IPS-15b (cell line): Measurements from ENCODE around the gene EOLA1.
"Not testable (repeated sequence)": the region's sequence is repeated elsewhere in the genome, so short reads cannot be mapped to it uniquely, and the experiment has no call there.

Experiments used
- H3K27me3 ChIP-seq: one replicate; pipeline ENCODE4 v1.6.1; 2013; ENCODE audit warnings: low read length; ENCODE audit not compliant: control insufficient read depth, insufficient read depth
- H3K36me3 ChIP-seq: one replicate; pipeline ENCODE4 v1.6.1; 2013; ENCODE audit warnings: low read length; ENCODE audit not compliant: control insufficient read depth, insufficient read depth
- H3K4me1 ChIP-seq: one replicate; pipeline ENCODE4 v1.6.1; 2013; ENCODE audit warnings: mild to moderate bottlenecking, low read length; ENCODE audit not compliant: control insufficient read depth, insufficient read depth
- H3K4me3 ChIP-seq: one replicate; pipeline ENCODE4 v1.5.1; 2013; ENCODE audit warnings: low read depth, low read length
- H3K9ac ChIP-seq: one replicate; pipeline ENCODE4 v1.6.1; 2013; ENCODE audit warnings: low read depth, mild to moderate bottlenecking, low read length
- H3K9me3 ChIP-seq: one replicate; pipeline ENCODE4 v1.6.1; 2013; ENCODE audit warnings: mild to moderate bottlenecking, low read length; ENCODE audit not compliant: control insufficient read depth, insufficient read depth

EOLA1 gene

DNA sequence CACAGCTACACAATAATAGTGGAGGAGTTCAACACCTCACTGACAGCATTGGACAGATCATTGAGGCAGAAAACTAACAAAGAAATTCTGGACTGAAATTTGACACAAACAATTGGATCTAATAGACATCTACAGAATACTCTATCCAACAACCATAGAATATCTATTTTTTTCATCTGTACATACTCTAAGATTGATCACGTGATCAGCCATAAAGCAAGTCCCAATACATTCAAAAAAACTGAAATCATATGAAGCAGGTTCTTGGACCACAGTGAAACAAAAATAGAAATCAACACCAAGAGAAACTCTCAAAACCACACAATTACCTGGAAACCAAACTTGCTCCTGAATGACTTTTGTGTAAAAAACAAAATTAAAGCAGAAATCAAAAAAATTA lies 23.5 kb upstream of the EOLA1 start:
- no peak overlapping the region for H3K9ac ChIP-seq
- H3K36me3 ChIP-seq: no peaks in the 10 kb centered on the region

DNA sequence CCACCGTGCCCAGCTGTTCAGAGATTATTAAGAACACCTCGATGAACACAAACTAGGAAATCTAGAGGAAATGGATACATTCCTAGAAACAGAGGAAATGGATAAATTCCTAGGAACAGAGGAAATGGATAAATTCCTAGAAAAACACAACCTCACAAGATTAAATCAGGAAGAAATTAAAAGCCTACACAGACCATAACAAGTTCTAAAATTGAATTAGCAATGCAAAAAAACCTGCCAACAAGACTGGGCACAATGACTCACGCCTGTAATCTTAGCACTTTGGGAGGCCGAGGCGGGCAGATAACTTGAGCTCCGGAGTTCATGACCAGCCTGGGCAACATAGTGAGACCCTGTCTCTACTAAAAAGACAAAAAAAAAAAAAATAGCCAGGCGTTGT lies 22.6 kb upstream of the EOLA1 start:
- no peaks in the 10 kb centered on the region for H3K36me3 ChIP-seq
- H3K9me3 ChIP-seq: no peaks in the 10 kb centered on the region
- no peak overlapping the region for H3K9ac ChIP-seq
- H3K4me3 ChIP-seq: no peak overlapping the region
- H3K27me3 ChIP-seq: no peaks in the 10 kb centered on the region
- H3K4me1 ChIP-seq: no peaks in the 10 kb centered on the region

More for the DNA sequence above, 23.5 kb upstream of the EOLA1 start:
- H3K4me3 ChIP-seq: no peak overlapping the region
- H3K9me3 ChIP-seq: no peaks in the 10 kb centered on the region
- H3K27me3 ChIP-seq: no peaks in the 10 kb centered on the region
- H3K4me1 ChIP-seq: no peaks in the 10 kb centered on the region

DNA sequence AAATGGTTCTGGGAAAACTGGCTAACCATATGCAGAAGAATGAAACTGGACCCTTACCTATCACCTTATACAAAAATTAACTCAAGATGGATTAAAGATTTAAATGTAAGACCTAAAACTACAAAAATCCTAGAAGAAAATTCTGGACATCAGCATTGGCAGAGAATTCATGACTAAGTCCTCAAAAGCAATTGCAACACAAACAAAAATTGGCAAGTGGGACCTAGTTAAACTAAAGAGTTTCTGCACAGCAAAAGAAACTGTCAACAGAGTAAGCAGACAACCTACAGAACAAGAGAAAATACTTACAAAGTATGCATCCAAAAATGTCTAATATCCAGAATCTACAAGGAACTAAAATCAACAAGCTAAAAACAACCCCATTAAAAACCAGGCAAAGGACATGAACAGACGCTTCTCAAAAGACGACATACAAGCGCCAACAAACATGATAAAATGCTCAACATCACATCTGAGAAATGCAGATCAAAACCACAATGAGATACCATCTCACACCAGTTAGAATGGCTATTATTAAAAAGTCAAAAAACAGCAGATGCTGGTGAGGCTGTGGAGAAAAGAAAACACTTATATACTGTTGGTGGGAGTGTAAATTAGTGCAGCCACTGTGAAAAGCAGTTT lies 20.1 kb upstream of the EOLA1 start:
- not testable (repeated sequence) for H3K4me3 ChIP-seq, H3K27me3 ChIP-seq, H3K4me1 ChIP-seq, H3K9ac ChIP-seq, H3K9me3 ChIP-seq, H3K36me3 ChIP-seq

DNA sequence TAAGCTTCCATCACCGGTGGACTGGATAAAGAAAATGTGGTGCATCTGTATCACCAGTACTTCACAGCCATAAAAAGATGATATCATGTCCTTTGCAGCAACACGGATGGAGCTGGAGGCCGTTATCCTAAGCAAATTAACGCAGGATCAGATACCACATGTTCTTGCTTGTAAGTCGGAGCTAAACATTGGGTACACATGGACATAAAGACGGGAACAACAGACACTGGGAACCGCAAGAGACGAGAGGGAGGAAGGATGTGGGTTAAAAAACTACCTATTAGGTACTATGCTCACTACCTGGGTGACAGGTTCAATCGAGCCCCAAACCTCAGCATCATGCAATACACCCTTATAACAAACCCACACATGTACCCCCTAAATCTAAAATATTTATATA lies 19.4 kb upstream of the EOLA1 start:
- no peaks in the 10 kb centered on the region for H3K27me3 ChIP-seq
- no peaks in the 10 kb centered on the region for H3K4me1 ChIP-seq
- no peak overlapping the region for H3K9ac ChIP-seq
- no peak overlapping the region for H3K4me3 ChIP-seq
- no peaks in the 10 kb centered on the region for H3K36me3 ChIP-seq
- H3K9me3 ChIP-seq: no peaks in the 10 kb centered on the region

DNA sequence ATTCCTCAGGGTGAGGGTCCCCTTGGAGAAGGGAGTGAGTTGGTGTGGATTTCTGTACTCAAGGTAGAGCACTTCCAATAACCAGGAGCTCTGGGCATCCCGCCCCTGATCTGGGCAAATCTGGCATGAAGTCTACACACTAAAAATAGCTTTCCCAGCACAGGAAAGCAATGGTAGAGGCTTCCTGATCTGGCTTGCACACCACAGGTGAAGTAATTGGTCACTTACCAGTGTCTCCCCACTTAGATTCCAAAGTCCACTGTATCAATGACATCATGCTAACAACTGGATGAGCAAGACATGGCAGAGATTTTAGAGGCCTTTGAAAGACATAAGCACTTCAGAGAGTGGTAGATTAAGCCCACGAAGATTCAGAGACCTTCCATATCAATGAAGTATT lies 17.9 kb upstream of the EOLA1 start:
- H3K4me3 ChIP-seq: no peak overlapping the region
- H3K4me1 ChIP-seq: no peaks in the 10 kb centered on the region
- no peaks in the 10 kb centered on the region for H3K27me3 ChIP-seq
- no peaks in the 10 kb centered on the region for H3K36me3 ChIP-seq
- H3K9me3 ChIP-seq: no peaks in the 10 kb centered on the region
- no peak overlapping the region for H3K9ac ChIP-seq

DNA sequence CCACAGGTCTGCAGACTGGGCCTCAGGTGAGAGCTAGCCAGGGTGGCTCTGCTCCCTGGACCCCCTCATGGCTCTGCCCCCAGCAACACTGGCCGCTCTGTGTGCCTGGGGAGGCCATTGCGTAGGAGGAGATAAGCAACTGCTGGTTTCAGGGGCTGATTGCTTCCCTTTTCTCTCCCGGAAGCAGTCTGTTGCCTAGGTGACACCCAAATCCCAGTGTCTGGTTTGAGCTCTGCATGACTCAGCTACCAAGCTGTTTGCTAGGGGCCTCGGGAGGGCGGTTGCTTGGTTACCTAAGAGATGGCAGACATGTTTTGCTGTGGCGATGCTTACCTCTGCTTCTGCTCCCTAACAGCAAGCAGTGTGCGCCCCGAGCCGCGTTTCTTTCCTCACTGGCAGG lies 15.4 kb upstream of the EOLA1 start:
- H3K9ac ChIP-seq, H3K4me3 ChIP-seq, H3K27me3 ChIP-seq, H3K36me3 ChIP-seq, H3K9me3 ChIP-seq, H3K4me1 ChIP-seq: not testable (repeated sequence)

DNA sequence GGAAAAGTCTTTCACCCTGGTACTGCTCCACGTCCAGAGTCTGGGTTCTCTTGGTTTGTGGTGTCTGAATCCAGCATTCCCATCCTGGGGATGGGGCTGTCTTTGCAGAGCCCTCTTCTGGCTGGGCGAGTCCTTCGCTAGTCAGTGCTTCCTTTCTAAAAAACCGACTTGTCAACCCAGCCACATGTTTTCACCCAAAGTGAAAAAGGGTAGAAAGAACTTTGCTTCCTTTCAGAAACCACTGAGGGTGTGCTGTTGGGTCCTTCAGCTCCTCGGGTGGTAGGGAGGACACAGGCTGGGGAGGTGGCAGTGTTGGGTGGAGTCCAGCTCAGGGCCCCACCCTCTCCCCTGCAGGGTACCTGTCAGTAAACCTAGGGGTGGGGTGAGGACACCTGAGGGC lies 14.9 kb upstream of the EOLA1 start:
- not testable (repeated sequence) for H3K9me3 ChIP-seq, H3K27me3 ChIP-seq, H3K4me3 ChIP-seq, H3K36me3 ChIP-seq, H3K9ac ChIP-seq, H3K4me1 ChIP-seq

DNA sequence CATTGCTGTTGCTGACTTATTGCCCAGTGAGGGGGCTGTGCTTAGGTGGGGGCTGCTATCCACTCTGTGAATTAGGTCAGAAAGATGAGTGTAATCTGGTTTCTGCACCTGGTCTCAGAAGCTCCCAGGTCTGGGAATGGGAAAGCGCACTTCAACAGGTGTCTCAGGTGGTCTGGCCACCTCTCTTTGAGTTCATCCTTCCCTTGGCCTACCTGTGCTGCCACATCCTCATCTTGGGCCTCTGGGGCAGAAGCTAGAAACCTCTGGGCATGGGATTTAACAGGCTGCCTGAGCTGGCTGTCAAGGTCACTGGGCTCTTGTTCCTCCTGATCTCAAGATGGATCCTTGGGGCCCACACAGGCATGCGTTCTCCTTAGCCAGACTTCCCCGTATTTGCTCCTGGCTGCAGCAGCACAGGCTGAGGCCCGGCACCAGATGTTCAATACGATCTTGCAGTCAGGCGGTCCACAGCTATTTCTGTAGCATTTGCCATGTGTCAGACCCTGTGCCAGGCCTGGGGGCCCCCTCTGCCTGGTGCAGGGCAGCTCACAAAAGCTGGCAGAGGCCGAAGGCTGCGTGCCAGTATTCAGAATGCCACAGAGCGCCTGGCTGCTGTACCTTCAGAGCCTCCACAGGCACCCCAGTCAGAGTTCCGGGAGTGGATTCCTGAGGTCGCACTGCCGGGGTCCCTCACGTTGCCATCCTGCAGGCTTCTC lies 14.3 kb upstream of the EOLA1 start:
- not testable (repeated sequence) for H3K4me1 ChIP-seq, H3K27me3 ChIP-seq, H3K9ac ChIP-seq, H3K9me3 ChIP-seq, H3K36me3 ChIP-seq, H3K4me3 ChIP-seq

DNA sequence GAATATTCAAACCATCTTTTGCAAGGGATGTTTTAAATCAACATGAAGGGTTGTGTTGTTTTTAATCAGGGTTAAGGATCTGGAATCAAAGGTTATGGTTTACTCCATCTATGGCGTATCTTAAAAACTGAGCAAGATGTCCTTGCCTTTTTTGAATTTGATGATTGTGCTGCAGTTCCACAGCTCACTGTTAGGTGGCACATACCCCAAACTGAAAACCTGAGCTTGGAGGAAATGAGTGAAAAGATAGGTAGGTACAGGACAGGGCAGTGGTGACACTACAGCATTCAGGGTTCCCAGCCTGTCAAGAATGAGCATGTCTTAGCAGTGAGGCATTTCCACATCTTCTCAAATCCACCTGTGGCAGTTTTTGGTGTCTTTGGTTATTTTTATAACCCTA lies 13.1 kb upstream of the EOLA1 start:
- no peaks in the 10 kb centered on the region for H3K36me3 ChIP-seq
- H3K4me3 ChIP-seq: no peak overlapping the region
- H3K4me1 ChIP-seq: no peaks in the 10 kb centered on the region
- no peak overlapping the region for H3K9ac ChIP-seq
- H3K27me3 ChIP-seq: no peaks in the 10 kb centered on the region
- no peaks in the 10 kb centered on the region for H3K9me3 ChIP-seq

DNA sequence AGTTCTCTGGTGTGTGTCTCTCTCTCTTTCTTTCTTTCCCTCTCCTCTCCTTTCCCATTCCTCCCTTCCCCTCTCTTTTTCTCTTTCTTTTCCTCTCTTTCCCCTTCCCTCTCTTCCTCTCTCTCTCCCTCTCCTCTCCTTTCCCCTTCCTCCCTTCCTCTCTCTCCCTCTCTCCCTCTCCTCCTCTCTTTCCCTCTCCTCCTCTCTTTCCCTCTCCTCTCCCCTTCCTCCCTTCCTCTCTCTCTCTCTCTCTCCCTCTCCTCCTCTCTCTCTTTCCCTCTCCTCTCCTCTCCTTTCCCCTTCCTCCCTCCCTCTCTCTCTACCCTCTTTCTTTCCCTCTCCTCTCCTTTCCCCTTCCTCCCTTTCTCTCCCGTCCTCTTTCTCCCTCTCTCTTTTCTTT lies 12.4 kb upstream of the EOLA1 start:
- no peaks in the 10 kb centered on the region for H3K27me3 ChIP-seq
- no peaks in the 10 kb centered on the region for H3K36me3 ChIP-seq
- no peak overlapping the region for H3K9ac ChIP-seq
- H3K4me1 ChIP-seq: no peaks in the 10 kb centered on the region
- no peaks in the 10 kb centered on the region for H3K9me3 ChIP-seq
- no peak overlapping the region for H3K4me3 ChIP-seq

DNA sequence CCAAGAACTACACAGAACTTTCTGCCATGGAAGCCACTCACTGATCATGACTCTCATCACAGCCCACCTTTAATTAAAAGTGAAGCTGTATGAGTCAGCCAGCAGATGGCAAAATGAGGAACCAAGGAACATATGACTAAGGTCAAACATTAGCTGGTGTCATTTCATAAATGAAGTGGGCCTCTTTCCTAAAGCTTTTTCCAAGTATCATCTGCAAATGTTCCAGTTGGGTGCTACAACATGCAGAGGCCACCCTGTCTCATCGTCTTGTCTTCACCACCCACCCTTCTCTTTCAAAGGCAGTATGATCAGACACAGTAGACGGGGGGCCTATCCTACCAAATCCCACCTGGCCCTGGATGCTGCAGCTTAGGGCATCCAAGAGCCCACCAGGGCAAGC lies 9.2 kb upstream of the EOLA1 start:
- no peaks in the 10 kb centered on the region for H3K4me1 ChIP-seq
- H3K36me3 ChIP-seq: no peaks in the 10 kb centered on the region
- H3K4me3 ChIP-seq: no peak overlapping the region
- no peaks in the 10 kb centered on the region for H3K9me3 ChIP-seq
- H3K9ac ChIP-seq: no peak overlapping the region
- H3K27me3 ChIP-seq: no peaks in the 10 kb centered on the region

DNA sequence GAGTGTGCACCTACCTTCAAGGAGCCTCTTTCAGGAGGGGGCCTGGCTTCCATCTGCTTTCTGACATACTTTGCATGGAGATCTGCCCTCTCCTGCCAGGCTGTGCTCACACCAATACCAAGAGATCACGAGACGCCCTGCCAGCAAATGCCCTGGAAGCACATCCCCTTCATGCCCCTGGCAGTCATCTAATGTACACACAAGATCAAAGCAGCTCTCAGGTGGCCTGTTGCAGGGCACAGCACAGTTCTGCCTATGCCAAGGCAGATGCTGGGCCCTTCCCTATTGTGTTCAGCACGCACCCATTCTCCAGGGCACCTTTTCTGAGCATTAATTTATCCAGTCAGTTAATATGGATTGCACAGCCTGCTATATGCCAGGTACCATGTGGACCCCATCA lies 7.9 kb upstream of the EOLA1 start:
- not testable (repeated sequence) for H3K4me1 ChIP-seq, H3K36me3 ChIP-seq, H3K9ac ChIP-seq, H3K27me3 ChIP-seq, H3K9me3 ChIP-seq, H3K4me3 ChIP-seq
